Activated CD4-positive, alpha-beta T cell treated with anti-CD3 and anti-CD28 coated beads for 36 hours (primary cell): ENCODE data around the gene IL16. TPM values are rescaled to one million over a fixed set of nuclear protein-coding genes. Genes with fewer than 3 reads are reported as not detected.

Experiments used
- ATAC-seq: fragments of 200-7000 bp; cut with Tn5 transposase; one replicate; pipeline ENCODE4 v1.10.0; 2021; ENCODE audit warnings: mild to moderate bottlenecking, moderate library complexity
- CTCF ChIA-PET: fragments of 350-600 bp; sonication (Branson Sonifier 250); formaldehyde crosslinking; loops from one replicate; lab custom pipeline; 2021; ENCODE audit warnings: antibody characterized with exemption; lab: Charles Lee
- POLR2A ChIA-PET: fragments of 350-600 bp; sonication (Branson Sonifier 250); formaldehyde crosslinking; loops from one replicate; lab custom pipeline; 2021; ENCODE audit warnings: antibody characterized with exemption, inconsistent platforms; lab: Charles Lee
- DNase-seq: peaks from one replicate; pipeline ENCODE4 v3.0.0-alpha.2; 2020
- H3K27ac Mint-ChIP-seq: one replicate; pipeline ENCODE4 v1.8.0; 2021; ENCODE audit warnings: mixed read lengths
- H3K27me3 Mint-ChIP-seq: one replicate; pipeline ENCODE4 v1.8.0; 2021; ENCODE audit warnings: mixed read lengths
- H3K36me3 Mint-ChIP-seq: one replicate; pipeline ENCODE4 v1.8.0; 2021; ENCODE audit warnings: low read depth, mixed read lengths
- H3K4me1 Mint-ChIP-seq: one replicate; pipeline ENCODE4 v1.8.0; 2021; ENCODE audit warnings: mixed read lengths
- H3K4me3 Mint-ChIP-seq: one replicate; pipeline ENCODE4 v1.8.0; 2021; ENCODE audit warnings: mild to moderate bottlenecking, moderate library complexity, mixed read lengths
- H3K9me3 Mint-ChIP-seq: one replicate; pipeline ENCODE4 v1.8.0; 2021; ENCODE audit warnings: low read depth, mixed read lengths
- intact Hi-C, 2 experiments: fragments of 100-400 bp; cut with DNase I in 1 of 2; cut with micrococcal nuclease in 1 of 2; formaldehyde crosslinking; loops; one replicate each; pipeline versions ENCODE4 v1.14.2 to v1.15.1; 2022 to 2024; cut with DNase I, micrococcal nuclease
- total RNA-seq, 2 experiments: library from RNA; stranded (reverse); gene quantifications; one replicate each; pipeline ENCODE4 v1.2.3, GENCODE V29; 2021

The IL16 gene
- total RNA-seq, 2 experiments from 2014 or later = 102 to 117 TPM

DNA sequence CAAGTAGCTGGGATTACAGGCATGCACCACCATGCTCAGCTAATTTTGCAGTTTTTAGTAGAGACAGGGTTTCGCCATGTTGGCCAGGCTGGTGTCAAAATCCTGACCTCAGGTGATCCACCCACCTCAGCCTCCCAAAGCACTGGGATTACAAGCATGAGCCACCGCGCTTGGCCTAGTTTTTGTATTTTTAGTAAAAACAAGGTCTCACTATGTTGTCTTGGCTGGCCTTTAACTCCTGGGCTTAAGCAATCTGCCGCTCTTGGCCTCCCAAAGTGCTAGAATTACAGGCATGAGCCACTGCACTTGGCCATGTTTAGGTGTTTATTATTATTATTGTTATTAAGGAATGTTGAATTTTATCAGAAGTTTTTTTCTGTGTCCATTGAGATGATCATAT lies 14.7 kb downstream of the IL16 start:
- ChIA-PET POLR2A (interaction anchor here (0.6 kb wide), 1 partner anchor 701 kb away, joined by 4 read pairs; no protein-coding TSS in a partner anchor), CTCF (interaction anchor here (0.8 kb wide), 1 partner anchor 405 kb away, joined by 3 read pairs; no protein-coding TSS in a partner anchor)
- peaks cover 6% of the 10 kb centered on the region for H3K9me3 Mint-ChIP-seq
- no peak overlapping the region for H3K4me3 Mint-ChIP-seq
- peaks cover 3% of the 10 kb centered on the region for H3K36me3 Mint-ChIP-seq
- DNase-seq (no peak), ATAC-seq (no peak)
- no peak overlapping the region for H3K27ac Mint-ChIP-seq
- intact Hi-C loops = no loop called here
- peaks cover 12% of the 10 kb centered on the region for H3K27me3 Mint-ChIP-seq
- H3K4me1 Mint-ChIP-seq = no peaks in the 10 kb centered on the region

DNA sequence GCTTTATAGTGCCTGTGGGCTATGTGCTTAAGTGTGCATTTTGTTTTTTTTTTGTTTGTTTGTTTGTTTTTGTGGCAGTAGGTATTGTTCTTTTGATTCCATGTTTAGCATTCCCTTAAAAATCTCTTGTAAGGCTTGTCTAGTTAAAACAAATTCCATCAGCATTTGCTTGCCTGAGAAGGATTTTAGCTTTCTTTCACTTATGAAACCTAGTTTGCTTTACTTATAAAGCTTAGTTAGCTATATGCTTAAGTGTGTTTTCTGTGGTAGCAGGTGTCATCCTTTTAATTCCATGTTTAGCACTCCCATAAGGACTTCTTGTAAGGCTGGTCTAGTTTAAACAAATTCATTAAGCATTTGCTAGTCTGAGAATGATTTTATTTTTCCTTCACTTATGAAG lies 17.3 kb downstream of the IL16 start:
- H3K36me3 Mint-ChIP-seq = peaks cover 3% of the 10 kb centered on the region
- ChIA-PET POLR2A (no interaction called here), CTCF (interaction anchor here (0.9 to 1.7 kb wide), 2 partner anchors 13 to 52 kb away, joined by 3 read pairs; no protein-coding TSS in a partner anchor)
- H3K27ac Mint-ChIP-seq = no peak overlapping the region
- H3K27me3 Mint-ChIP-seq = peaks cover 10% of the 10 kb centered on the region
- peaks cover 6% of the 10 kb centered on the region for H3K9me3 Mint-ChIP-seq
- no peak for ATAC-seq
- H3K4me1 Mint-ChIP-seq = no peaks in the 10 kb centered on the region
- intact Hi-C loops = no loop called here
- DNase-seq = no peak
- no peak overlapping the region for H3K4me3 Mint-ChIP-seq

DNA sequence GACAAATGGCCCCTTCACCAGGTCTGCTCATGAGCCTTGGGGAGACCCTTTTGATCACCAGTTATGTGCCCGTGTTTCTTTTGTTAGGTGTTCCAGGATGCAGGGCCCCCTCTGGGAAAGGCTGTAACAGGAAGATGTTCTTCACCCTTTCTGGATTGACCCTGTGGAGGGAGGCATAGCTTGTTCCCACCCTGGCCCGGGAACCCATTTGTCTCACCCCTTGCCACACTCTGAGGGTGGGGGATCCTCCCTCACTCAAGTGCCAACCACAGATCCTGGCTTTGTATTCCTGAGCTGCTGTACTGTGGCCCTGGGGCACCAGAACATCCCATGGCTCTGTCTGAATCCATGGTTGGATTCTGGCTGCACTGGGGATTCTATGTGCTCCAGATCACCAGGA lies 18.9 kb downstream of the IL16 start:
- DNase-seq = no peak
- intact Hi-C loops = no loop called here
- Mint-ChIP-seq H3K4me3 (no peak overlapping the region), H3K27me3 (peaks cover 14% of the 10 kb centered on the region), H3K27ac (no peak overlapping the region), H3K9me3 (peaks cover 6% of the 10 kb centered on the region), H3K36me3 (peaks cover 3% of the 10 kb centered on the region), H3K4me1 (no peaks in the 10 kb centered on the region)
- ChIA-PET CTCF (interaction anchor here (0.8 to 1.2 kb wide), 2 partner anchors 51 to 60 kb away, joined by 3 to 5 read pairs; no protein-coding TSS in a partner anchor), POLR2A (no interaction called here)
- no peak for ATAC-seq

DNA sequence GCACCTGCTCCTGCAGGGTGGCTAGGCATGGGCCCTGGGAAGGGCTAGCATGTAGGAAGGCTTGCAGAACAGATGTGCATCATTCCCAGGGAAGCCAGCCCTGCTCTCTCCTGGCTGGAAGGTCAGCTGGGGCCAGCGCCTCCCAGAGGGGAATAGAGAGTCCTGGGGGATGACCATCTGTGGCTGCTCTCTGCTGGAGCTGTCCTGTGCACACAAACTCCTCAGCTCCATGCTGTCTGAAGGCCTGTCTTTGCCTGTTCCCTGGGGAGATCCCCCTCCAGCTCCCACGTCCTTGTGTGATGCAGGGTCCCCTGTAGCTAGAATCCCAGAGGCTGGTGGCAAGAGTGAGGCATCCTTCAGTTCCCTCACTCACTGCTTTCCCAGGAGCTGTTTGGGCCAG lies 19.3 kb downstream of the IL16 start:
- H3K27me3 Mint-ChIP-seq = peaks cover 14% of the 10 kb centered on the region
- CTCF ChIA-PET = no interaction called here
- H3K36me3 Mint-ChIP-seq = peaks cover 3% of the 10 kb centered on the region
- no peak overlapping the region for H3K4me3 Mint-ChIP-seq
- H3K27ac Mint-ChIP-seq = no peak overlapping the region
- peaks cover 6% of the 10 kb centered on the region for H3K9me3 Mint-ChIP-seq
- intact Hi-C loops = no loop called here
- no peak for ATAC-seq
- H3K4me1 Mint-ChIP-seq = no peaks in the 10 kb centered on the region
- DNase-seq = no peak
- POLR2A ChIA-PET = no interaction called here

DNA sequence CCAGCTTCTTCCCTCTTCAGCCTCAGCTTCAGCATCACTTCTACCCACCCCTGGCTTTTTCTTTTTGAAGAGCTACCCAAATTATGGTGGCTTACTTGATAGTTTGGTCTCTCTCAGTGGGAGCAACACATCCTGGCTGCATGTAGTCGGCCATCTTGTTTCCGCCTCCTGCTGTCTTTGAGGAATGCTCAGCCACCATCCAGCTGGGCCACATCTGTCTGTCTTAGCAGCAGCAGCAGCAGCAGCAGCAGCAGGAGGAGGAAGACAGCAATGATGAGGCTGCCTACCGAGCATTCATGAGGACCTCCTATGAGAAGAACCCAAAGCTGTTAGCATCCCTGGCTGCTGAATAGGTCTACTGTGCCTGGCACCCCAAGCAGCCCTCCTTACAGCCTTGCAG lies 19.7 kb downstream of the IL16 start:
- Mint-ChIP-seq H3K27me3 (peaks cover 14% of the 10 kb centered on the region), H3K27ac (no peak overlapping the region), H3K9me3 (peaks cover 6% of the 10 kb centered on the region), H3K4me3 (no peak overlapping the region), H3K36me3 (peaks cover 3% of the 10 kb centered on the region), H3K4me1 (no peaks in the 10 kb centered on the region)
- intact Hi-C loops = no loop called here
- POLR2A ChIA-PET = no interaction called here
- ATAC-seq (no peak), DNase-seq (no peak)
- CTCF ChIA-PET = no interaction called here

DNA sequence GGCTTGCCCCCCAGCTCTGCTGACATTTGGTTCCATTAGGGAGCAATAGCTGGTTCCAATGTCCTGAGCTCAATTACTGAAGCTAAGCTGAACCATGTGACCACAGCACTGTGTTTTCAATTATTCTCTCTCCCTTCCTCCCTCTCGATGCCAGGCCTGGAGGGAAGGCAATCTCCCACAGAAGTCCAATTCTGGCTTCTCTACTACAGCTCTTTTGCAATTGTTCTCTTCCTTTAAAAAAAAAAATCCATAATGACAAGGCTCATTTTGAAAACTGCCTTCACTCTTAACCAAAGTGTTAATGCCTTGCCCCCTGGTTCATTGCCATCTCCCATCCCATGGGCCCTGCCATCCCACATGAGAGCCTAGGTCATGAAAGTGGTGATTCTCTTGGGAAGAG lies 24.8 kb downstream of the IL16 start:
- no peaks in the 10 kb centered on the region for H3K9me3 Mint-ChIP-seq

DNA sequence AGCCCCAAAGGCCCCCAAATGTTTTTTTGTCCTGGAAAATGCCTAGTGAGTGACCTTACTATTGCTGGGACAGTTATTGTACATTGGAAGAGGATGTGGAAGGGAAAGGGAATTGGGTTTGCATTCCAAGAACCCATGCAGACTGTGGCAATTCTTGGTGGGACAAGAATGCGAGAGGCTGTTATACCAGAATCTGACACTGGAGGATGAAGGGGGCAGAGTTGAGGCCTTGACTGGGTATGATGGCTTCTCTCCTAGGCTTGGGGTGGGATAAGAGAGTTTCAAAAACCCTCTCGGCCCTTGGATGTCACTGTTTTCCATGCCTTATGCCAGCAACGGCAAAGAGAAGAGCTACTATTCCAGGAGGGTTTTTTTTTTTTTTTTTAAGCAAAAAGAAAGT lies 25.3 kb downstream of the IL16 start:
- DNase-seq = no peak
- CTCF ChIA-PET = interaction anchor here (0.6 kb wide), 2 partner anchors 179 to 1368 kb away, joined by 3 to 4 read pairs; no protein-coding TSS in a partner anchor
- Mint-ChIP-seq H3K4me3 (no peak overlapping the region), H3K36me3 (no peaks in the 10 kb centered on the region), H3K9me3 (no peaks in the 10 kb centered on the region), H3K27me3 (peaks cover 7% of the 10 kb centered on the region), H3K27ac (no peak overlapping the region), H3K4me1 (no peaks in the 10 kb centered on the region)
- intact Hi-C loops = no loop called here
- POLR2A ChIA-PET = no interaction called here
- no peak for ATAC-seq

More for the DNA sequence above, 24.8 kb downstream of the IL16 start:
- DNase-seq (no peak), ATAC-seq (no peak)
- Mint-ChIP-seq H3K36me3 (no peaks in the 10 kb centered on the region), H3K27ac (no peak overlapping the region), H3K27me3 (peaks cover 9% of the 10 kb centered on the region), H3K4me1 (no peaks in the 10 kb centered on the region), H3K4me3 (no peak overlapping the region)
- intact Hi-C loops = no loop called here
- ChIA-PET CTCF (interaction anchor here (0.6 to 0.7 kb wide), 3 partner anchors 180 to 1367 kb away, joined by 3 to 4 read pairs (median 3); no protein-coding TSS in a partner anchor), POLR2A (no interaction called here)

DNA sequence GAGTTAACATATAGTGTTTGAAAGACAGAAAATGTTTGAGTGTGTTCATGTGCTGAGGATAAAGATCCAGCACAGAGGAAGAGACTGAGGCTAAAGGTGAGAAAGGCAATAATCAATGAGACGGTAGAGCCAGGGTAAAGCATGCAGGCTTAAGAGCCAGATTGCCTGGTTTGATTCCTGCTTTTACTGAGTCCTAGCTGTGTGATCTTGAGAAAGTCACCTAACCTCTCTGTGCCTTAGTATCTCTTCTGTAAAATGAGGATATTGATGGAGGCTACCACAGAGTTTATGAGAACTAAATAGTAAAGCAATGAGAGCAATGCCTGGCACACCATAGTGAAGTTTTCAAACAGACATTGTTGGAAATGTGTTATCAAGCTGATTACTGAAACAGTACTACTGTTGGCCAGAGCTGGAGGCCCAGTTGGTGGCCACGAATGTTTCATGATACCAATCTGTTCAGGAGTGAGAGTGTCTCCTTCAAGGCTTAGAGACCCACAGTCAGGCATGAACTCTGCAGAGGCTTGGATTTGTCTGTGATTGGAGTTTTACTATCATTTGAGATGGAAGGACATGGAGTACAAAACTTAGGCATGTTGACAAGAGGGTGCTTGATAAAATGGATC lies 26.8 kb downstream of the IL16 start:
- Mint-ChIP-seq H3K4me3 (no peak overlapping the region), H3K27ac (no peak overlapping the region), H3K4me1 (no peaks in the 10 kb centered on the region), H3K36me3 (no peaks in the 10 kb centered on the region), H3K9me3 (no peaks in the 10 kb centered on the region), H3K27me3 (peaks cover 6% of the 10 kb centered on the region)
- ChIA-PET POLR2A (no interaction called here), CTCF (no interaction called here)
- DNase-seq (no peak), ATAC-seq (no peak)
- intact Hi-C loops = no loop called here

DNA sequence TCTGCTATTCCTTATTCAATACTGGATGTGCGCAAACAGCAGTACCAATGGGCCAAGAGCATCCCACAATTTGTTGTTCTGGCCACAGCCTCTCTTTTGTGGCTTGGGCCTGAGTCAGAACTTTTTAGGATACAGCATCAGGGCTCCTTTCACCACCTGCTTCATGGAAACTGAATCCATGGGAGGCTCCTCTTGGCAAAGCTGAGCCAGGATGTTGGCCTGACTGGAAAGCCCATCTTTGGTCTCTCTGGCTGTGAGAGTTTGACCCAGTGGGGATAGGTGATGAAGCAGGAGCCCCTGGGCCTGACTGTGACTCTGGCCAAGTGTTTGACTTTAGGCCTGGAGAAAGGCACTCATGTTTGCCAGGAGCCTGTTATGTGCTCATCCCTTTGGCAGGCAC lies 27.6 kb downstream of the IL16 start:
- no peak overlapping the region for H3K27ac Mint-ChIP-seq
- DNase-seq = no peak
- H3K27me3 Mint-ChIP-seq = peaks cover 6% of the 10 kb centered on the region
- ATAC-seq = no peak
- H3K4me1 Mint-ChIP-seq = no peaks in the 10 kb centered on the region
- ChIA-PET CTCF (interaction anchor here (0.6 kb wide), 1 partner anchor 574 kb away, joined by 3 read pairs; no protein-coding TSS in a partner anchor), POLR2A (no interaction called here)
- no peak overlapping the region for H3K4me3 Mint-ChIP-seq
- no peaks in the 10 kb centered on the region for H3K9me3 Mint-ChIP-seq
- H3K36me3 Mint-ChIP-seq = no peaks in the 10 kb centered on the region
- intact Hi-C loops = no loop called here

DNA sequence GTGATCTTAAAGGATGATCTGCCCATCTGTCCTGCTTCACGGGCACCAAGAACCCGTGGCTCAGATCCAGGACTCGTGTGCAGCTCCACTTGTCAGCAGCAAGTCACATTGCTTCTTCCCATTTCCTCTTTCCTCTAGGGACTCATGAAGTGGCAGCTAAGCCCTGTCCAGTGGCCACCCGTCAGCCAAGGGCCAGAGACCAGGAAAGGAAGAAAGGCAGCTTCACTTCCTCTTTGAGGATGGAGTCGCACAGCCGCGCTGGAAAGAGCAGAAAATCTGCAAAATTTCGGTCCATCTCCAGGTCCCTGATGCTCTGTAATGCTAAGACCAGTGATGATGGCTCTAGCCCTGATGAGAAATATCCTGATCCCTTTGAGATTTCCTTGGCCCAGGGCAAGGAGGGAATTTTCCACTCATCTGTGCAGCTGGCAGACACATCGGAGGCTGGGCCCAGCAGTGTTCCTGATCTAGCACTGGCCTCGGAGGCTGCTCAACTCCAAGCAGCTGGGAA lies 28.5 kb downstream of the IL16 start:
- CTCF ChIA-PET = interaction anchor here (0.7 kb wide), 1 partner anchor 74 kb away, joined by 3 read pairs; no protein-coding TSS in a partner anchor

DNA sequence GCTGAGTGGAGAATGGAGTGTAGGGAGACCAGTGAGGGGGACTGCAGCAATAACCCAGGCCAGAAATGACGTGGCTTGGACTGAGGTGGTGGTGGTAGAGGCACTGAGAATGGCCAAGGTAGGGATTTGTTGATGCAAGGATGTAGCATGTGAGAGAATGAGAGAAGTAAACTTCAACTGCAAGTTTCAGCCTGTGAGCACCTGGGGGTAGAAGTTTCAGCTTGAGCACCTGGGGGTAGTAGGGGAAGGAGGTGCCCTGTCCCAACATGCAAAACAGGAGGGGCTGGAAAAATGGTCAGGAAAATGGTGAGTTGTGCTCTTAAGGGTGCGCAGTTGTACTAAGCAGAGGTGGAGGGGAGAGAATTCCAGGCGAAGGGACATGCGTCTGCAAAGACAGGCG lies 31.0 kb downstream of the IL16 start:
- ChIA-PET POLR2A (no interaction called here), CTCF (no interaction called here)
- ATAC-seq (no peak), DNase-seq (no peak)
- Mint-ChIP-seq H3K9me3 (peaks cover 3% of the 10 kb centered on the region), H3K4me3 (no peak overlapping the region), H3K27me3 (no peaks in the 10 kb centered on the region), H3K36me3 (no peaks in the 10 kb centered on the region), H3K27ac (no peak overlapping the region), H3K4me1 (no peaks in the 10 kb centered on the region)
- intact Hi-C loops = no loop called here

More for the DNA sequence above, 28.5 kb downstream of the IL16 start:
- POLR2A ChIA-PET = no interaction called here
- intact Hi-C loops = no loop called here
- H3K27me3 Mint-ChIP-seq = peaks cover 2% of the 10 kb centered on the region
- ATAC-seq (no peak), DNase-seq (no peak)
- H3K9me3 Mint-ChIP-seq = no peaks in the 10 kb centered on the region
- H3K36me3 Mint-ChIP-seq = no peaks in the 10 kb centered on the region
- no peaks in the 10 kb centered on the region for H3K4me1 Mint-ChIP-seq
- no peak overlapping the region for H3K27ac Mint-ChIP-seq
- H3K4me3 Mint-ChIP-seq = no peak overlapping the region

DNA sequence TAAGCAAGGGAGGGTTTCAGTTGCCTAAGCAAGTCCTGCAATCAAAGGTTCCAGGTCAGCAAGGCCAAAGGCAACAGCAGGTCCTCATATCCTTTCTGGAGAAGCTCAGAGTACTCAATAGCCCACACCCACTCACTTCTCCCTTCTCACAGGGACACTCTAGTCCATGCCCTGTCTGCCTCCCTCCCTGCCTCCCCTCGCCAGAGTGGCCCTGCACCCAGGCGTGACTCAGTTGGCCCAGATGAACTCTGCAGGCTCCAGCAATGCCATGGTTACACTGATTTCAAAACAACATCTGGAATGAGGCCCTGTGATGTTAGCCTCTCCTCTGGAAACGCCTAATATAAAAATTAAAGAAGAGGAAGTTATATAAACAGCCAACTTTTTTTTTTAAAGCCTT lies 32.9 kb downstream of the IL16 start:
- no peak for DNase-seq
- intact Hi-C loops = no loop called here
- no peaks in the 10 kb centered on the region for H3K36me3 Mint-ChIP-seq
- H3K27ac Mint-ChIP-seq = no peak overlapping the region
- H3K4me1 Mint-ChIP-seq = no peaks in the 10 kb centered on the region
- POLR2A ChIA-PET = no interaction called here
- H3K27me3 Mint-ChIP-seq = no peaks in the 10 kb centered on the region
- CTCF ChIA-PET = interaction anchor here (1.6 kb wide), 1 partner anchor 36 kb away, joined by 4 read pairs; no protein-coding TSS in a partner anchor
- no peak for ATAC-seq
- H3K4me3 Mint-ChIP-seq = no peak overlapping the region
- peaks cover 6% of the 10 kb centered on the region for H3K9me3 Mint-ChIP-seq
